Left colon (tissue), 2 donors: ENCODE results near the gene GAN. TPM values are rescaled to one million over a fixed set of nuclear protein-coding genes. Genes with fewer than 3 reads are reported as not detected.

Experiments used
- total RNA-seq, 2 donors: library from RNA; stranded (reverse); fragmentation: NEBNext Ultra II Directional; extraction: Animal tissue kit (Norgen Biotek cat#: 25700); gene quantifications; one replicate each; pipeline ENCODE4 v1.2.1, GENCODE V29; 2021
- donor health status: DM: no; HTN: no; CAD: no.
- donor health status: DM: yes; HTN: yes; CAD: no.

GAN gene
- total RNA-seq, 2 donors from 2014 or later, result 16.7 to 18.3 TPM

Other genes with a start within 250 kb of the GAN start
- gene C16orf46, start 237.7 kb upstream of the GAN start, total RNA-seq, result under 1 TPM; 0.58 to 0.75 TPM
- 10 to 100 TPM; 10.2 to 14.7 TPM for gene GCSH, start 218.6 kb upstream of the GAN start, total RNA-seq
- 1 to 10 TPM; 4.0 to 5.1 TPM for gene BCO1, start 76.3 kb upstream of the GAN start, total RNA-seq
- 10 to 100 TPM; 81.8 to 84.5 TPM for gene CMIP, start 129.8 kb downstream of the GAN start, total RNA-seq